CD4-positive, alpha-beta T cell treated with Interleukin-17A for 1 hour (primary cell): ENCODE measurements around the gene WLS.
"Not testable (repeated sequence)": the region's sequence is repeated elsewhere in the genome, so short reads cannot be mapped to it uniquely, and the experiment has no call there.

Experiments used
- DNase-seq: peaks from one replicate; pipeline ENCODE4 v3.0.0-alpha.2; 2020

Gene WLS

DNA sequence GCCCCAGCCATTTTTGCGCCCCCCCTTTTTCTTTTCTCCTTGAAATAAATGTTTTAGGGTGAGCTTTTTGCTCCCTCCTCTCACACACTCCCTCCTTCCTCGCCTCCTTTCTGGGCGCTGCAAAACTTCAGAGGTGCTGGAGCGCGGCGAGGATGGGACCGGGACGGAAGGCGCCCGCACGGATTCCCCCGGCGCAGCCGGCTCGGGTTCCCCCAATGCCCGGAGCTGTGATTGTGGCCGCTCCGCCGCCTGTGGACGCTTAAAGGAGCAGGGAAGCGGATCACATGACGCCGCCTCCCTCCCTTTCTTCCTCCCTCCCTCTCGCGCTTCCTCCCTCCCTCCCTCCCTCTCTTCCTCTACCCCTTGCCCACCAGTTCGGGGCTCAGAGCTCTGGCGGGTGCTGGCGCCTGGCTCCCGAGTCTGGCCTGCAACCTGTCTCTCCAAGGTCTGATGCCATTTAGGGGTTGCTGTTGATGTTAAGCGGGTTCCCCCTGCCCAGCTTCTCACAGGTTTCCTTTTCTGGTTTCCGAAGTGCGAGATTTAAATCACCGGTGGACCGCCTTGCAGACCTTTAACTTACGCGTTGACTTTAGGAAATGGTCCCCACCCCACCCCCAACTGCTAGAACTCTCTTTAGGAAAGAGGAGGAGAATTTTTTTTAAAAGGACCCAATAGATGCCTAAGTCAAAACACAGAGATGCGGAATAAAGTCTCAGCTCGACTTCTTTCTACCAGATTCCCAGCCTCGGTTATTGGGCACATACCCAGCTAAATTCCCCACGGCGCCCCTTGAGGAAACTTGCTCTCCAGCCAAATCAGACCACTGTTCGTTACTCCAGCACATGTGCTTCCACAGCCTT, at the start of gene WLS:
WLS (minus strand) TSS at position 235 of the 860 bp plus-strand sequence; CDS start at position 11, 224 bp downstream.
- DNase-seq, result no peak

DNA sequence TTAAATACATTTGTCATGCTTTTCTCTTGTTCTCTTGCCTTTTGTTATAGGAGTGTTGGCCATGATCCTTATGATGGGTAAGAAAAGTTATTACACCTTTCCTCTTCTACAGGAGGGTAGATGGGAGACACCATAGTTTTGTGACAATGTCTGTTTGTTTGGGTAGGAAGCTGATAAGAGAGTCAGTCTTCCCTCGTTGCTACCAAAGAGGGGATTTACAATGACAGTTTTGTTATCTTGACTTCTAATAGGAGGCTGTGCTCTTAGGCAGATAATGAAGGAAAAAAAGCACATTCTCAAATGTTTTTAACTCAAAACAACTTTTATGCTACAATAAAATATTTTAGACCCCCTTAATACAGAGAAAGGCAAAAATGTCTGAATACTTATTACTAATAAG, 48.0 kb upstream of the WLS start:
- DNase-seq, result no peak

DNA sequence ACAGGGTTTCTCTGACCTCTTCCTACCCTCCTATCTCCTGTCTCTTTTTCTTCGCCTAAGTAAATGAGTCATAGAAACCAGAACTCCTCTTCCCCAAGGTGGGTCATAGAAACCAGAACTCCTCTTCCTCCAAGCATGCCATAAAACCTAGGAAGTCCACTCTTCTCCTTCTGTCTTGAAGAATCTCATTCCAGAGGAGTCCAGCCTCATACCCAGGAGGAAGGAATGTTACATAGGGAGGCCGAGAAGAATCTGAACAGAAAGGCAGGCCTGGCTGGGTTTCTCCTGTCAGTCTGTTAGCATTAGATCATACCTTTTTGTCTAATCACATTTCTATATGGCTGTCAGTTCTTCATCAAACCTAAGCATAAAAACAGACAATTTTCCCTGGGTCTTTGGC, 47.5 kb upstream of the WLS start:
- DNase-seq, result no peak

DNA sequence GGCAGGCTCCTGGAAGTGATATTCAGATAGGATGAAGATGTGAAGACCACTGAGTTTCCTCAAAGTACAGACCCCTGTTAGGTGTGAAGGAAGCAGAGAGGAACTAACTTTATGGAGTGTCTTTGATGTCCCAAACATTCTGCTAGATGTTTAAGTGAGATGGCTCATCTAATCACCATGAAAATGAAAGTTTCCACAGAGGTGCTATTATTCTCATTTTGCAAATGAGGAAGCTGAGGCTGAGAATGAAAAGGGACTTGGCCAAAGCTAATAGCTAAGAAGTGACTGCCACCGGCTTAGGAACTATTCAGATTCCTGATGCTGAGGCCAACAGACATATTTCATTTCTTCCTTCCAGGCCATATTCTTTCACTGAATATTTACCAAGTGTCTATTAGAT, 45.9 kb upstream of the WLS start:
- DNase-seq, result no peak

DNA sequence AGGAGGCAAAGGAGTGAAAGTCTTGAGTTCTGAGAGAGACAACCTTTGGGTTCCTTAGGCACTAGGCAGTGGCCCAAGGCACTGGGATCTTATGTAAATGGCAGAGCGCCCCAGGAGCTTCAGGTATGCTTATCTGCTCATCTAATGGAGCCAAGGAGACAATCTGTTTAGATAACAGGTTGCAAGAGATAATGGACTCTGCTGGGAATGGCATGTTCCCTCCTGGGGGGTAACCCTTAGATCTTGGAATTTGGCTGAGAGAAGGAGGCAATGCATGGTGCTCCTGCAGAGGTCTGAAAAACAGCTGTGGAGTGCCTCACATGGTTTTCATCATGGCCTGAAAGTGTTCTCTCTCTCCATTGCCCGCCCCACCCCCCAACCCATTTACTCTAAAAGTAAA, 44.1 kb upstream of the WLS start:
- no peak for DNase-seq

DNA sequence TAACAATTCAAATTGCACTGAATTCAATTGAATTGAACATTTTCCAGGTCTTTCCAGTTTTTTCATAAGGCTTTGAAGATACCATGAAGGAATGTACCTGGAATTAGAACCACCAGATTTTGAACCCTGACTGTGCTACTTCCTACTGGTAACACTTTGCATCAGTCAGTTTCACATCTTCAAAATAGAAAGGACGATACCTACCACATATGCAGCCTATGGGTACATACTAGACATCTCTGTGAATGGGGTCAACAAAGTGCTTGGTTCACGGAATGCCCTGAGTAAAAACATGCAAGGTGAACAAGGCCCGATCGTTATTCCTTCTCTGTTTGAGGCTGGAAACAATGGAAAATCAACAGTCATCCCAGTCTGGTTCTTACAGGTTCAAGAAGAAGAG, 41.2 kb upstream of the WLS start:
- DNase-seq, result no peak

DNA sequence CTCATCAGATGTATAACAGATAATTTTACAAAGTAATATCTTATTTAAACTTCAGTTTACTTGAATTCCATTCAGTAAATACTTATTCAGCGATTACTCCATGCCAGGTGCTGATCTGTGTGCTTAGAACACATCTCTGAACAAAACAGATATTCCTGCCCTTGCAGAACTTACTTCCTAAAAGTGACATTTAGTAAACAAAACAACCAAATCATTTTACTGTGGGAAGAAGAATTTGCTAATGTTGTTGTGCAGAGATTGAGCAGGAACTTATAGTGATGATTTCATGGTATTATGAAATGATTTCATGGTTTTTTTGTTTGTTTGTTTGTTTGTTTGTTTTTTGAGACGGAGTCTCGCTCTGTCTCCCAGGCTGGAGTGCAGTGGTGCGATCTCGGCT, 39.3 kb upstream of the WLS start:
- no peak for DNase-seq

DNA sequence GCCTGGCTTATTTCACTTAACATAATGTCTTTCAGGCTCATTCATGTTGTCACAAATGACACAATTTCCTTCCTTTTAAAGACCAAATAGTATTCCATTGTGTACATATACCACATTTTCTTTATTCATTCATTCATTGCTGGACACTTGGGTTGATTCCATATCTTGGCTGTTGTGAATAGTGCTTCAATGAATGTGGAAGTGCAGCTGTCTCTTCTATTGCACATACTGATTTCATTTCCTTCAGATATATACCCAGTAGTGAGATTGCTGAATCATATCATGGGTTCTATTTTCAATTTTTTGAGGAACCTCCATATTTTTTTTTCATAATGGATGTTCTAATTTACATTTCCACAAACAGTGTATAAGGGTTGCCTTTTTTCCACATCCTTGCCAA, 38.6 kb upstream of the WLS start:
- DNase-seq, result no peak

DNA sequence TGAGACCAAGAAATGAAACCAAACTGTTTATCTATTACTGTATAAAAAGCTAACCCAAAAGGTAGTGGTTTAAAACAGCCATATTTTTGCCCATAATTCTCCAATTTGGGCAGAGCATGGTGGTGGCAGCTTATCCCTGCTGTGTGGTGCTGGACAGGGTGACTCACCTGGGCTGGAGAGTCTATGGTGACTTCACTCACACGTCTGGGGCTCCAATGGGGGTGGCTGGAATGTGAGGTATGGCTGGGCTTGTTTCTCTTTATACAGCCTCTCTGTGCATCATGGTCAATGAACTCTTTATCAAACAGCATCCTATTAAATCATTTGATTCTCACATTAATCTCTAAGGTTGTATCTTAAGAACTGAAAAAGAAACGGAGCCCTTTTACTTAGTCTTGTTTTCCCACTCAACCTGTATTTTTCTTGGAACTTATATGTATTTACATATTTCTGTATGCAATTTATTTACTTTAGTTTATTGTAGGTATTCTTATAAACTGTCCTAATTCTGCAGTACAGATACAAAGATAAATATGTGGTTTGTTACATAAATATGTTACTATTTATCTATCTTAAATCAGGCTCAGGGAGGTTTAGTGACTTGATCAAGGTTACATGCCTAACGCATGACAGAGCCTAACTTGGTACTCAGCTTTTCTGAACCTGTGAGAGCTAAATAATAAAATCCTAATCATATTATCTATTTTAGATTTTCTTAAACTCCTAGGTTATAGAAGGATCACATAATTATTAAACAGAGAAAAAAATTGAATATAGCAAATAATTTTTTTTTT, 37.5 kb upstream of the WLS start:
- DNase-seq, result no peak

DNA sequence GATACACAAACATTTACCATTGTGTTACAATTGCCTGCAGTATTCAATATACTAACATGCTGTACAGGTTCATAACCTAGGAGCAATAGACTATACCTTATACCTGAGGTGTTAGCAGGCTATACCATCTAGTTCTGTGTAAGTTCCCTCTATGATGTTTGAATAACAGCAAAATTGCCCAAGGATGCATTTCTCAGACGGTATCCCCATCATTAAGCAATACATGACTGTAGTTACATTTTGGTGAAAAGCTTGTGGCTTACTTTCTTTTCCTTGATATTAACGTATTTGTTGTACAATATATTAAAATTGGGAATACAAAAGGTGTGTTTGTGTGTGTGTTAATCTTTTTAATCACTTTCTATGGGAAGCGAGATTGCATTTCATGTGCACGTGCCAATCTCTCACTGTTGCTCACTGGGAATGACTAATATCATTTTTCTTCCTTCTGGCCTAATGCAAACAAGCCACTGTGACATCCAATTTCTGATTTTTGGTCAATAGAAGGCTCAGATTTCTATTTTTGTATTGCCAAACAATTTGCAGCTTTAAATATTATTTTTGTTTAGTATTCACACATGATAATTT, 36.7 kb upstream of the WLS start:
- no peak for DNase-seq

DNA sequence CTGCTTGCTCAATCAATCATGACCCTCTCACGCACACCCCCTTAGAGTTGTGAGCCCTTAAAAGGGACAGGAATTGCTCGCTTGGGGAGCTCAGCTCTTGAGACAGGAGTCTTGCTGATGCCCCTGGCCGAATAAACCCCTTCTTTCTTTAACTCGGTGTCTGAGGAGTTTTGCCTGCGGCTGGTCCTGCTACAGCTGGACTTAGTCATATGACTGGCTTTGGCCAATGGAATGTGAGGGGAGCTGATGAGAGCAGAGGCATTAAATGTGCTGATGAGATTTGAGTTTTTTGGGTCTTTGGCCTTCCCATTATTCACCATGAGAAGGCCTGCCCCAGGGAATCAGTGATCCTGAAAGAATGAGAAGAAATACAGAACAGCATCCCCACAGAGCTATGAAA, 24.5 kb upstream of the WLS start:
- not testable (repeated sequence) for DNase-seq

DNA sequence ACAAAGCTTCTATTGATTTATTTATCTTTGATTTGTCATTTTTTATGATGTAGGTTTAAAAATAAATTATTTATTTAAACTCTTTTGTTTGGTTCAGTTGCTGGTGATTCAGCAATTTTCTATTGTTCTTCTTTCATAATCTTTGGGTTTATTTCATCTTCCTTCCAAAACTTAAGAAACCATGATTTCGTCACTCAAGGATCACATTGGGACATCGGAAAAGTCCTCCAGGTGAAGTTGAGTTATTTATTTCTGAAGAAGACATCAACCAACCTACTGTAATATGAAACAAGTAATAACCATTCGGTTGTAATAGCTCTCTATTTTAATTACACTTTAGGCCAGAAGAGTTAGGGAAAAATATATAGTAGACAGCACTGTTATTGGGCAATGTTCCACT, 23.0 kb upstream of the WLS start:
- no peak for DNase-seq

DNA sequence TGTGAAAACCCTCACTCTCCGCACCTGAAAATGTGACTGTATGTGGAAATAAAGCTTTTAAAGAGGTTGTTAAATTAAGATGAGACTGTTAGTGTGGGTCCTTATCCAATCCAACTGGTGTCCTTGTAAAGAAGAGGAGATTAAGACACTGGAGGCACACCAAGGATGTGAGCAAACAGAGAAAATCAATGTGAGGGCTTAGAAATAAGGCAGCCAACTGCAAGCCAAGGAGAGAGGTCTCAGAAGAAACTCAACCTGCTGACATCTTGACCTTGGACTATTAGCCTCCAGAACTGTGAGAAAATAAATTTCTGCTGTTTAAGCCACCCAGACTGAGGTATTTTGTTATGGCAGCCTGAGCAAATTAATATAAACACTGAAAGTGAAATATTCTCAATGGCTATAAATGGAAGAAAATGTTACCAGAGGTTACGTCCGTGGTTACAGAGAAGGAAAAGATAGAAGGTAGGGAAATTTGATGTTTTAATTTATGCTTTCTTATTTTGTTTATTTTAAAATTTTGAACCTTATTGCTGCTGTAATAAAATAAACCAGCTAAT, 22.4 kb upstream of the WLS start:
- no peak for DNase-seq

DNA sequence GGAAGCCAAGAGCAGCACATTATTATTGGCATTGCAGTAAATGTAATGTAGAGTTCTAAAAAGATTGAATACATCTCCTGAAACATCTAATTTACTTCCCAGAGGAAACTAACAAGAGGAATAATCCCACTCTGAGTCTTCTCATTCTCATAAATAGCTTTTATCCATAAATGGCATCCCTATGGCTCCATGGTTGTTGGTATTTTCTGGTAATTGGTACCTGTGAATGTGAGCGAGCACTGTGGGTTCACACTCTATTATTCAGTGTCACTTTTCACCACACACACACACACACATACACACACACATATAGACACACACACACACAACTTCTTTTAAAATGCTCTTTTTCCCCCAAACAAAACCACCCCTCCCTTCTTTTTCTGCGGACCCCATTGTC, 4.7 kb upstream of the WLS start:
- no peak for DNase-seq

DNA sequence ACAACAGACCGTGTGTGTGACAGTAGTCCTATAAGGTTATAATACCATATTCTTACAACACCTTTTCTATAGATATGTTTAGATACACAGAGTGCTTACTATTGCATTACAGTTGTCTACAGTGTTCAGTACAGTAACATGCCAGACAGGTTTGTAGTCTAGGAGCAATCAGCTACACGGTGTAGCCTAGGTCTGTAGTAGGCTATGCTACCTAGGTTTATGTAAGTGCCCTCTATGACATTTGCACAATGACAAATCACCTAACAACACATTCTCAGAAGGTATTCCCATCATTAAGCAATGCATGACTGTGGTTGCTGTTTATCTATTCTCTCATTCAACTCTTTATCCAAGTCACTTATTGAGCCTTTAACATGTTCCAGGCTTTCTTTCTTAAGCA, 1.8 kb upstream of the WLS start:
- DNase-seq, result no peak

DNA sequence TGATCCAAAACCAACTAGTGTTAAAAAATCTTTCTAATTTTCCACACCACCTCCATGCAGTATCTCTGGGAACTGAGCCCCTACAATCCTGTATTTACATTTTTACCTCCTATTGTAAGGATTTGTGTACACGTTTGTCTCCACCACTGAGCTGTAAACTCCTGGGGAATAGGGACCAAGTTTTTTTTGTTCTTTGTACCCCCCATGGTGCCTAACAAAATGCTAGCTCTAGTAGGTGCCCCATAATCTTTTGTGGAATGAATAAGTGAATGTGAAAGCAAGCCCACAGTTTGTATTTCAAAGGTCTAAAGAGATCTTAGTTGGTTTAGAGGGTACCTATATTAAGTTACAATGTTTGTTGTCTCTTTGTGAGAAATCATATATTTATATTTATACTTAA, 879 bp upstream of the WLS start:
- no peak for DNase-seq

DNA sequence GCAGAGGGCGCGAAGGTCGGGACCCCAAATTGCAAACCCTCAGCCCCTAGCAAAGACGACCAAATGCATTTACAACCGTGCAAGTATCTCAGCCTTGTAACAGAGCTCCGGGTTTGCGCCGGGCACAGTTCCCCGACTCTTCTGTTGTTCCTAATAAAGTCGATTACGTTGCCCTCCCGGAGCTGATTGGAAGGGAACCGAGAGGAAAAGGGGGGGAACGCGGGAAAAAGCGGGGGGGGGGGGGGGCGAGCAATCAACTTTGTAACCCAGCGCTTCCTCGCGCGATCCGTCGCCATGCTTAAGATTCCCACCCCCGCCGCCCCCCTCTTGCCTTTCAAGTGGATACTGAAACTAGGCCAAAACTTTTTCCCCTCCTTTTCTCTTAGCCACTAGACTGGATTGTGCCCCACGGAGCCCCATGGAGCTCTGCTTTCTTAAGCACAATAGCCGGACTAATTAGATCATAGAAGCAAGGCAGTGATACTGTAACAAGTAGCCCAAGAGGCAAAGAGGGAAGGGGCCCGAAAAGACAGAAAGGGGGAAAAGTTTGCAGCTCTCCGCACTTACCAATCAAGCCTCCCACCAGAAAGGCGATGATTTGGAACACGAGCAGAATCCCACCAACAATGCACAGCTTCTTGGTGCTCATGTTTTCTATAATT, 565 bp downstream of the WLS start:
- no peak for DNase-seq

DNA sequence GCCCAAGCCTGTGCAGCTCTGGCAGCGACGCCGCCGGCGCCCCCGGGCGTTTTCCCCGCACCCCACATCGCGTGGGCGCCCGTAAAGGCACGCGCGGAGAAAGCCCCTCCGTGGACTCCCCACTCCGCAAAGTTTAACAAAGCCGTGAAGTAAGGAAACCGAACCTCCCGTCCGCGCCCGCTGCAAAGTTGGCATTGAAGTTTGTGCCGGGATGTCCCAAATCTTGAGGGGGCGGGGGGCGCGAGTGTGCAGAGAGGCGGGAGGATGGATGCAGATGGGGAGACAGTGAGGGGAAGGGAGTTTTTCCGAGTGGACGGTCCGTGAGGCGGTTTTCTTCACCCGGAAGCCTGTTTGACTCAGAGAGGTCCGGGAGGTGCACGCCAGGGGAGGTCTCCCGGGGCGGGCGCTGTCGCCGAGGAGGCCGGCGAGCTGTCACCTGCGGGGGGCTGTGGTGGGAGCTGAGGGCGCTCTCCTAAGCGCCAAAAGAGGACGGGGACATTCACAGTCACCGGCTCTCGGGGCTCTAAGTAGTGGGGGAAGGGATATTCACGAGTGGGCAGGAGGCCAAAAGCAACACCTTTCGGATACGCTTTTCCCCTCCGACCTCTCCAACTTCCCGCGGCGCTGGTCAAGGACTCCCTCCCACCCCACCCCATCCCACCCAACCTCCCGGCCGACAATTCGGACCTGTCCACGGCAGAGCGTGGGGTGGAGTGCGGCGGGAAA, 1.3 kb downstream of the WLS start:
- no peak for DNase-seq

DNA sequence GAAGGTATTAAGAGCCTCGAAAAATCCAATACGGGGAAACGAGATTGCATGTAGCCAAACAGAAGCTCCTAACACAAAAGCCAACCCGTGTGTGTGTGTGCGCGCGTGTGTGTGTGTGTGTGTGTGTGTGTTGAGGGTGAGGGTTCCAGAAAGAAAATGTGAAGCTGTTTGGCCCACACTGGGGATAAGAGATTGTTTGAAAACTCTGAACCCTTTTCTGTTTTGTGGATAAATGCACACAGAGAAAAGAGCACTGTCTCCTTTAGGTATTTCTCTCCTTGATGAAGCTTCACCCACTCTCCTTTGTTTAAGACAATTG, 1.9 kb downstream of the WLS start:
- no peak for DNase-seq

DNA sequence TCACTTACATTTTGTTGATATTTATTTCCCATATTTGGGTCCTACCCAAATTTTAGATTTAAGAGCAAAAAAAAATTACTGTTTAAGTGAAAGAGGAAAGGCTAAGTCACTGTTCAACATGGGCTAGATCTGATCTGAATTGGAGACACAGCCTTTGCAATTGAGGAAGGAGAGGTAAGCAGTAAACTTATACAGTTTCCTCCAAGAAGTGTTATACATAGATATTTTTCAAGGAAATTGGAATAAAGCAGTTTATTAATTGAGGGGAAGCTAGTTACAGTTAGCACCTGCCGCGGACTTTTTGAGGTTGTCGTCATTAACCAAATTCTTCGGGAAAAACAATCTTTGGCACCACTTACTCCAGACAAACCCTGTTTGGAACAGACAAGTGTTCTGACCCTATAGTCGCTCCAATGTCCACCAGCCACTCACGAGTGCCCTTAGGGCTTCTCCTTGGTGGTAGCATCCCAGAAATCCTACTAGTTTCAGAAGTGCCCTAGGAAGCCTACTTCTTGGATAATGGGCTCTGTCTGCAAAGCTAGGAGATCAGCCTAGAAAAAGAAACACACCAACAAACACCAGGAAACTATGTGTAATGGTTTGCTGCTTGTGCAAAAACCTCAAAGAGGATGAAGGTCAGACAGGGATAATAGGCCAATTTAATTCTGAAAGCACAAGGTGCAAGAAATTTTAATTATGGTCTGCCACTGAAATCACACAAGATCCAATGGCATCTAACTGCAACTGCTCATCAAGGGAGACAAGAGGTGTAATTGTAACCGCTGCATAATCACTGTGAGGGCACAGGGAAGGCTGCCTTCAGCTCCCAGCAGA, 2.5 kb downstream of the WLS start:
- no peak for DNase-seq

DNA sequence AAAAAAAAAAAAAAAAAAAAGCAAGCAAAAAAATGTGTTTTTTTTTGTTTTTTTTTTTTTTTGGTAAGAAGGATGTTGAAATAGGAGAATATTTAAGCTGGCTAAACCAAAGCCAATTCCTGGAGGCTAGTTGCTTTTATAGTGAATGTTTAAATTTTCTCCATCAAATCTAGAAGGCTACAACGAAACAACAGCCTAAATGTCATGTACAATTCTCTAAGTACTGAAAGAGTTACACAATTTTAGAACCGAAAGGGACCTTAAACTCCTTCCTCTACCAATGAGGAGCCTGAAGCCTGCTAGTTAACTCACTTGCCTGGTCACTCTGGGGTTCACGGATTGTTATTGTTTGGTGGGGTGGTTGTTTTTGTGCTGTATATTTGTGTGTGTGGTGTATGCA, 3.5 kb downstream of the WLS start:
- DNase-seq, result no peak

DNA sequence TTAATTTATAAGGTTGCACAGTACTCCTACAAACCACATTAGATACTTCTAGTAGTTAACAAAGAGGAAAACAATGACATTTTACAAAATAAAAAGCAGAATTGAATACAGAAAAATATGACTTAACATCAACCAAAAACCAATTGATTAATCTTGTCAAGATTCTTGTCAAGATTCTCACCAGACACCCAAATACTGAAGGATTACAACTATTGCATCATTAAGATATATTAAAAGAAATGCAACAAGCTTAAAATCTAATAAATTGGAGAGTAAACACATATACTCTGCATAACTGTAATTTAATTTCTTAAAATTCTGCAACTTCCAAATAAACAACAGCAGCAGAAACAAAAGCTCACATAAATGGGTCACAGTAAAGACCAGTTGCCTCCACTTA, 4.7 kb downstream of the WLS start:
- DNase-seq, result no peak
